Stimulated activated CD4-positive, alpha-beta T cell treated with anti-CD3 and anti-CD28 coated beads, Interleukin-2, amount 100 ng/mL, for 48 hours (primary cell): ENCODE measurements around the gene AHRR.

Experiments used
- DNase-seq, 2 donors: peaks; one replicate each; pipeline ENCODE4 v3.0.0-alpha.2; 2020

Gene AHRR

DNA sequence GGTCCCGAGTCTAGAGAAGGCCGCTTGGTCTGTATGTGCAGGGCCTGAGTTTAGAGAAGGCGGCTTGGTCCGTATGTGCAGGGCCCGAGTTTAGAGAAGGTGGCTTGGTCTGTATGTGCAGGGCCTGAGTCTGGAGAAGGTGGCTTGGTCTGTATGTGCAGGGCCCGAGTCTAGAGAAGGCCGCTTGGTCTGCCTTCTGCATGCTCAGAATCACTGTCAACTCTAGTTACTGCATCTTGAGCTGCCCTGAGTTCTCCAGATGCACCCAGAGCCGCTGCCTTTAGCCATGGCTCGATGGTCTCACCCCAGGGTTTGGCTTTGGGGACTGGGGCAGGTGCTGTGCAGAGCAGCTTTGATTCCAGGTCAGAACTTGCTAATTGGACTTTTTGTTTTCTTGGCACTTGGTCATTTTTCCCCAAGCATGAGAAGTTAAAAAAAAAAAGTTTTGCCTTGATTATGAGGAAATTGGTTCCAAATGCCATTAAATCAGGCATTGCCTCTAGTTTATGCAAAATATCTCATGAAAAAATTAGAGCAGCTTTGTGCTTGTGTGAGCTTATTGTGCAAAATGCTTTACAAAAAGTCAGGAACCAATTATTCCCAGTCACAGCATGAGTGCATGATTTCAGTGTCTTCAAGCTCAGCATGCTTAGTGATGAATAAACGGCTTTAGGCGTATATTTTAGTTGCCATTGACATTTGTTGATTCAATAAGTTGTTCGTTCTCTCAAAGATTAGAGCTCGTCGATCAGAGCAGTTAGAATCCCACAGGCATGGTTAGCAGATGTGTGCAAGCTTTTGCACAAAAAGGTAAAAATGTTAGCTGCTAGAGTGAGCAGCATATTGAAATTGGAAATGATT, 96.0 kb downstream of the AHRR start:
- no peak for DNase-seq

DNA sequence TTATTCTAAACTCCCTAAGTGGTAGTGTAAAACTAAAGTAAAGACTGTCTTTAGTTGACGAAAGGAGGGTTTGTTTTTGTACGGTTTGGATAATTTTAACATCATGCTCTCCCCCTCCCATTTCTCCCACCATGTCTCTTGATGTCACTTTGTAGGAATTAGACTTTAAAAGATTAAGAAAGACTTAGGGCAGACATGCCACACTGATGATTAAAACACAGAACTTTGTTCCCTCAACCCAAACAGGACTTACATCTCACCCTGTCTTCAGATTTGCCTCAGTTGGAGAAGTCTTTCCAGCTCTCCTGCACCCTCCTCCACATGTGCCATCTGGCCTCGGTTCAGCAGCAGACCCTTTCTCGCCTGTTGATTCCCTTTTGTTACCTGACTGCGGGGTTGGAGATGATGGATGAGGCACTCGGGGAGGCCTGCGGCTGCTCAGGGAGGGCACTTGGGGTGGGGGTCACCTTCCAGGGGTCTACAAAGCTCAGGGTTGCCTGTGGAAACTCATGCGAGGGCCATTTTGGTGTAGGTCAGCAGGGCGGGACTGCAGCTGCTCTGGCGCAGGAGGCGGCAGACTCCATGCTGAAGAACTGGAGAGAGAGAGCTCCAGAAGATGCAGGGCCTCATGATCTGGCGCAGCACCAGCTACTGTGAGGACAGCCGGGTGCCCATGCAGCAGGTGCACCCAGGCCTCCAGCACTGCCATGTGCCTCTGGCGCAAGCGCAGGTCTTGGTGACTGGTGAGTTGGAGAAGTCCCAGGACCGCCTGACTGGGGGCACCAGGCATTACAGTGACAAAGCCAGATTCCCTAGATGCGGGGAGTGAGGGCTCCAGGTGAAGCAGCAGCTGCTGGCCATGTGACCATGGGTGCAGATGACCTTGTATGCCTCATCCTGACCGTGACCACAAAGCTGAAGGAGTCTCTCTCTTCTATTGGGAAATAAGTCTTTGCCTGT, 96.9 kb downstream of the AHRR start:
- DNase-seq, result no peak

DNA sequence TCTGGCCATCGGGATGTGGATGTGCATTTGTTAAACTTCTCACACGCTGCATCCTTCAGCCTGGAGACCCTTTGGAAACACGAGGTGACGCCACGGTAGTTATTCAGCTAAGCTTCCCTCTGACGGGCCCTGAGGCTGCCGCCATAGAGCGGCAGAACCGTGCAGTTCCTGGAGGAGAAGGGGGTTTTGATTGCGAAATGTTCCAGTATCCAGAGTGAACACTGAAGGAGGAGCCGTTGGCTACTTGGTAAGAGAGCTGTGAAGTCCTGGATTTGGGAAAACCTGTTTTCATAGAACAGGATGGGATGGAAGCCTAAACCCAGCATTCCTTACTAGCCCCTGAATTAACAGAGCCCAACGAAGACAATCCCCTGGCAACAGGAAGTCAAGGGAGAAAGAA, 98.5 kb downstream of the AHRR start:
- DNase-seq, result no peak

DNA sequence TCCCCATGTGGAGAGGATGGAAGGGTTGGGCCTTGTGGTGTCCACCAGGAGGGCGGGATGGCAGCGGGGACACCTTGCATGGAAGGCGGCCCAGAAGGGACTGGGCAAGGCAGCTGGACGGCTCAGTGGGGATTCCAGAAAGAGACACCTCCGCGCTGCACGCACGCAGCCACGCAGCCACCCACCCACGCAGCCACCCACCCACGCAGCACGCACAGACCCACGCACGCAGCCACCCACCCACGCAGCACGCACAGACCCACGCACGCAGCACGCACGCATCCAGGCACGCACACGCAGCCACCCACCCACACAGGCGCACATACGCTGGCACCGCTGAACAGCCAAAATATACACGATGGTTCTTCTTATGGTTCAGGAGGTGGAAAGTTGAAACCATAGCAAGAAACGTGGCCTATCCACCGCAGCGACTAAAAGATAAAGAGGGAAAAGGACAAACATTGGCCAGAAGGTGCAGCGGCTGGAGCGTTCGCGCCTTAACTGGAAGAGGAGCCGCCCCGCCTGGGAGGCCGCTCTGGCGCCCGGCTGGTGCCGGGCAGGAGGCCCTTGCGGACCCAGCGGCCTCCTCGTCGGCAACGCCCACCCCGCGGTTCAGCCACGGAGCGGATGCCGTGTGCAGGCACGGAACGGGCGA, 99.2 kb downstream of the AHRR start:
- DNase-seq, result no peak

DNA sequence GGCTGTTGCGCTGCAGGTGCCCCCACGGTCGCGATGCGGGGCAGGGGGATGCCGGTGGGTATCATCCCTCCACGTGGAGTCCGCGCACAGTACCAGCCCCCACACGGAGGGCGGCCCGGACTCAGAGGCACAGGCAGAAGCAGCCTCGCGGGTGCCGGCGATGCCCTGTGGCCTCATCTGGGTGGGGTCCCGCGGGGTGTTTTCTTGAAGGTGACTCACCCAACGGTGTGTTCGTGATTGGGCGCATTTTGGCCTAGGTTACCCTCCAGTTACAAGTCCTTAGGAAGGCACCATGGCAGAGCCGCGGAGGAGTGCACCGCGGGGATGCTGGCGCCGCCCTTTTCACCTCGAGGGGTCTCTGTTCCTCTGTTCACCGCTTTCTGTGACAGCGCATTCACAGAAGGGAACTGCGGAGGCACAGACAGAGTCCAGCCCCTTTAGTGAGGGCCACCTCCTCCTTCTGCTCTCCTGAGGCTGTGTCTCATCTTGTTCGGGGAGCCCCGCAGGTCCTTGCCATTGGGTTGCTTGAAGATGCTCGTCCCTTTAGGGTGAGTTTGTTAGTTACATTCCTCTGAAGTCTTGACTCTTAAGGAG, 99.9 kb downstream of the AHRR start:
- no peak for DNase-seq

DNA sequence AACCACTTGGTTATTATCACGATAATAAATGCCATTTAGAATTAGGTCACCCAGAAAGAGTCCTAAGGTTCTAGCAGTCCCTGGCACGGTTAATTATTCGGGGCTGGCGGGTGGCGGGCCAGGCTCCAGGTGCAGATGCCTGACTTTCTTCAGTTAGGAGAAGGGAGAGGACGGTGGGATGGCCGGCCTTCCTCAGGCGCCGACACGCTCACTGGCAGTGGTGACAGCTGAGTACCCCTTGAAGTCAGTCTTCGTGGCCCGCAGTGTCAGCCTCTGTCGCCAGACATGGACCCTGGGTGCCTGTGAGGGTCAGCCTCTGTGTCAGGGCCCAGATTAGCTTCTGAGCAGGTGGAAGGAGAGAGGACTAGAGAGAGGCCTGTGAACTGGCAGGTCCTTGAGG, 100.4 kb downstream of the AHRR start:
- DNase-seq, result no peak

DNA sequence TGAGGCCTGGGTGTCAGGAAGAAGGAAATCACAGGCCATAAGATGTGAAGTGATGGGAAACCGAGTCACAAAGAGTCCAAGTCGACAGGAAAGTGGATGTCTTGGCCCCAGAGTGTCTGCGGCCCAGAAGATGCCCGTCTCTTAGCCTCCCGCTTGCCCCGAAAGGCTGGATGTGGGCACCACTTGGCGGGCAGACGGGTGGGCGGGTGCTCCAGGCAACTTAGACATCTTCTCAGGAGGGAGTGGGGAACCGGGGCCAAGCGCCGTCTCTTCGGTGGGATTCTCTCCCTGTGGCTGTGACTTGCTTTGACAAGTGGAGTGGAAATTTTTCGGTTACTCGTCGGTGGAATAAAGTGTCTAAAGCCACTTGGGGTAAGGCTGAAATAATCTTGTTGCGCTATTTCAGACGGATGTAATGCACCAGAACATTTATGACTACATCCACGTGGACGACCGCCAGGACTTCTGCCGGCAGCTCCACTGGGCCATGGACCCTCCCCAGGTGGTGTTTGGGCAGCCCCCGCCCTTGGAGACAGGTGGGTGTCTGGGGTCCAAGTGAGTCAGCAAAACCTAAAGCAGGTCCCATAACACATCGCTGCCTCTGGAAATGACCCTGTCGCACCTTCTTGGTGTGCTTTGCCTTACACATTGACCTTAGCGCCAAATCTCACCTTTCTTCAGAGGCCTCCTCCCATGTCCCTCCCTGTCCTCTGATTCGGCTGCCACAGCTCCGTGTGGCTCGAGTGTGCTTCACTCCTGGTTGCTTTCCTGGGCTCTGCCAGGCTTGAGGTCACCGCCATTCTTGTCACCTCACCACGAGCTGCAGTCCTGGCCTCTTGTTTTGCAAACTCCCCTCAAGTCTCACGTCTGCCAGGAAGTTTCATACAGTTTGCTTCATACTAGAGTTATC, 101.1 kb downstream of the AHRR start:
- DNase-seq, result no peak

DNA sequence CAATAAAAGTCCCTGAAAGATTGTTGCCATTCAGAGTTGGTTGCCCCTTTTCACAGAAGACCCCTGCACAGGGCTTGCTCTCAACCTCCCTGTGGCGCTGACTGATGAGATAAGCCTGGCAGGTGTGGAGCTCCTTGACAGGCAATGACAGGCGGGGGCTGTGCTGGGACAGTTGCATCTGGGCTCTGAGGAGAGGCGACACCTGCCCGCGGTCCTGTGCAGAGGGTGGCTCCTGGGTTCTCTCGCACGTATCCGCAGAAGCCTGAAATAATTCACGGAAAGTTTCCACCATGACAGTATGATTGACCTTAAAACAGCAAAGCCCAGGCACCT, 101.7 kb downstream of the AHRR start:
- no peak for DNase-seq

DNA sequence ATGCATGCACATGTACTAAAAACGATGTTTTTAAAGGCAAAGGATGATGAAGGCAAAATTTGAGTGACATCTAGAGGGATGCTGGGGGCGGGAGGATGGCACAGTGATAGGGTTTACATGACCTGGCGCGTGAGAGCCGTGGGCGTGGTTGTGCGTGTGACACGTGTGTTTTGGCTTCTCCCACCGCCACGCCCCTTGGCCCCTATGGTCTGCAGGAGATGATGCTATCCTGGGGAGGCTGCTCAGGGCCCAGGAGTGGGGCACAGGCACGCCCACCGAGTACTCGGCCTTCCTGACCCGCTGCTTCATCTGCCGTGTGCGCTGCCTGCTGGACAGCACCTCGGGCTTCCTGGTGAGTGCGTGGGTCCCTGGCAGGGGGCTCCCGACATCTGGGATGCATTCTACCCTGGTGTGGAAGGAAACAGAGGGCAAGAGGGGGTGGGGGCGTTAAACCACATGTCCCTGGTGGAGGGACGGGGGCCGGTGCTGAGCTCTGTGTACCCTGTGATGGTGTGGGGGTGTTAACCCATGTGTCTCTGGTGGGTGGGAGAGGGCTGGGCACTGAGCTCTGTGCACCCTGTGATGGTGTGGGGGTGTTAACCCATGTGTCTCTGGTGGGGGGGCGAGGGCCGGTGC, 102.2 kb downstream of the AHRR start:
- no peak for DNase-seq

DNA sequence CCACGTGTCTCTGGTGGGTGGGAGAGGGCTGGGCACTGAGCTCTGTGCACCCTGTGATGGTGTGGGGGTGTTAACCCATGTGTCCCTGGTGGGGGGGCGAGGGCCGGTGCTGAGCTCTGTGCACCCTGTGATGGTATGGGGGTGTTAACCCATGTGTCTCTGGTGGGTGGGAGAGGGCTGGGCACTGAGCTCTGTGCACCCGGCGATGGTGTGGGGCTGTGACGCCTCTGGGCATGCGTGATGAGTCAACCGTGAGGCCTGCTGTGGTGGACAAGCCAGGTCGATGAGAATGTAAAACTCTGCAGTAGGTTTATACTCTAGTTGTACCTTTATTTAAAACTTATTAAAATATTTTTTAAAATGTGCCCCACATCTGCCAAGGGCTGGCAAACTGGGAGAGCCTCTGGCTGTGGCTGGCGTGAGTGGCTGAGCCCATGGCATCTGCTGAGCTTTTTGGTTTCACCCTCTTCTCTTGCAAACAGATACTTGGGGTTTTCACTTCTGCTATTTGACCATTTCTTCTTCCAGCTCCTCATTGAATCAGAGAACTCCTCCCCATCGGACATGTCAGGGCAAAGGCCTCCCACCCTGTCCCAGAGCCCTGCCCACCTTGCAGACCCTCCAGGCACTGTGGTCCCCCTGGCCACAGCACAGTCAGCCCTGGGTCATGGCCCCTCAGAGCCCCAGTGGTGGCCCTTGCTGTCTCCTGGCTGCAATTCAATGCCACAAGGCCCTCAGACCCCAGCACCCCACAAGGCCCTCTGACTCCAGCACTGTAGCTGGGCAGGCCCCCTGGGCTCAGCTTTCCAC, 103.0 kb downstream of the AHRR start:
- DNase-seq, result no peak

DNA sequence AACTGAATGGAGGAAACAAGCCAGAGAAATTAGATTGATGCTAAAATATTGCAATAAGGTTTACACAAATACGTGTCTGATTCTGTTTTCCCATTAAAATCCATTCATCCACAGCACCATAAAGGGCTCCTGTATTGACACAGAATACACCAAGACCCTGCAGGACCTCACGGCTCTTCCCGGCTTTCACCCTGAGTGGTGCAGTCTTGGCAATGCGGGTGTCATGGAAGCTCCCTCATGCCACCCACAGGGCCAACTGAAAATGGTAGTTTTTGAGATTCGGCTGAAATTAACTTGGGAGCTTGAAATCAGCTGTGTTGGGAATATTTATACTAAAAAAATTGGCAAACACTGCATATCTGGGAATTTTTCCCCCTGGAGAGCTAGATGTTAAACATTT, 104.2 kb downstream of the AHRR start:
- DNase-seq, result no peak

DNA sequence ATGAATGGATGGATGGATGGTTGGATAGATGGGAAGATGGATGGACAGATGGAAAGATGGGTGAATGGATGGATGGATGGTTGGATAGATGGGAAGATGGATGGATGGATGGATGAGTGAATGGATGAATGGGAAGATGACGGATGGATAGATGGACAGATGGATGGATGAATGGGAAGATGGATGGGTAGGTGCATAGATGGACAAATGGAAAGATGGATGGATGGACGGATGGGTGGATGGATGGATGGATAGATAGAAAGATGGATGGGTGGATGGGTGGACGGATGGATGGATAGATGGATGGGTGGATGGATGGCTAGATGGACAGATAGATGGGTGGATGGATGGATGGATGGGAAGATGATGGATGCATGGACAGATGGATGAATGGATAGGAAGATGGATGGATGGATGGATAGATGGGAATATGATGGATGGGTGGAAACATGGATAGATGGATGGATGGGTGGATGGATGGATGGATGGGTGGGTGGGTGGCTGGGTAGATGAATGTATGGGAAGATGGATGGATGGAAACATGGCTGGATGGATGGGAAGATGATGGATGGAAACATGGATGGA, 105.0 kb downstream of the AHRR start:
- no peak for DNase-seq

DNA sequence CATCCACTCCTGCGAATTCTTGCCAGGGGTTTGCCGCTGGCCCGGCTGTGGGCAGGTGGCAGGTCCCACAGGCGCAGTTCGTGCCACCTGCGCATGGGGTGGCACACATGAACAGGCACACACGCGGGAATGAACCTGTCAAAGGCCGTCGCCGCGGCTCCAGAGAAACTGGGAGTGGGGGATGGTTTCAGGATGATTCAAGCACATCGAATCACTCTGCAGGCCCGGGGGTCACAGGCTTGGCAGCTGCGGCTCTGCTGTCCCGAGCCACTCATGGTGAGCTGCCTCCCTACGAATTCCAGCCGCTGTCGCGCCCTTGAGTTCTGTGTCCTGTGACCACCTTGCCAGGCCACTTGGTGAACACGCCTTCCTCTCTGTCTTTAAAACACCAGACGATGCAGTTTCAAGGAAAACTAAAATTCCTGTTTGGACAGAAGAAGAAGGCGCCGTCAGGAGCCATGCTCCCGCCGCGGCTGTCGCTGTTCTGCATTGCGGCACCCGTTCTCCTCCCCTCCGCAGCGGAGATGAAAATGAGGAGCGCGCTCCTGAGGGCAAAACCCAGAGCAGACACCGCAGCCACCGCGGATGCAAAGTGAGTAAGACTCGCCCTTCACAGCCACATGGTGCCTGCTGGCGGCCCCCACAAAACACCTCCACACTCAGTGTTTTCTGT, 106.0 kb downstream of the AHRR start:
- DNase-seq, result no peak

DNA sequence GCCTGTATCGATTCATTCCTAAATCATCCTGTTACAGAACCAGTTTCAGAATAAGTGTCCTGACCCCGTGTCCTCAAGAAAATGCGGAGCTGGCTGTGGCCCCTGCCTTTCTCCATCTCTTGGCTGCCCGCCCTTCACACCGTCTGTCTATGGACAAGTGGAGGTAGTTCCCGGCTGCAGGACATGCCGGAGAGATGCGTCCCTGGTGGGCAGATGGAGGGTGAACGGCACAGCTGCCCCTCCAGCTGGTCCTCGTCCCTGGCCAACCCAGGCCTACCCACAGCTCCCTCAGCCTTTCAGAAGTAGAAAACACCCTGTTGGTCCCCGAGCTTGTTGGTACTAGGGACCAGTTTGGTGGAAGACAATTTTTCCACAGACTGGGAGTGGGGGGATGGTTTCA, 106.7 kb downstream of the AHRR start:
- no peak for DNase-seq

DNA sequence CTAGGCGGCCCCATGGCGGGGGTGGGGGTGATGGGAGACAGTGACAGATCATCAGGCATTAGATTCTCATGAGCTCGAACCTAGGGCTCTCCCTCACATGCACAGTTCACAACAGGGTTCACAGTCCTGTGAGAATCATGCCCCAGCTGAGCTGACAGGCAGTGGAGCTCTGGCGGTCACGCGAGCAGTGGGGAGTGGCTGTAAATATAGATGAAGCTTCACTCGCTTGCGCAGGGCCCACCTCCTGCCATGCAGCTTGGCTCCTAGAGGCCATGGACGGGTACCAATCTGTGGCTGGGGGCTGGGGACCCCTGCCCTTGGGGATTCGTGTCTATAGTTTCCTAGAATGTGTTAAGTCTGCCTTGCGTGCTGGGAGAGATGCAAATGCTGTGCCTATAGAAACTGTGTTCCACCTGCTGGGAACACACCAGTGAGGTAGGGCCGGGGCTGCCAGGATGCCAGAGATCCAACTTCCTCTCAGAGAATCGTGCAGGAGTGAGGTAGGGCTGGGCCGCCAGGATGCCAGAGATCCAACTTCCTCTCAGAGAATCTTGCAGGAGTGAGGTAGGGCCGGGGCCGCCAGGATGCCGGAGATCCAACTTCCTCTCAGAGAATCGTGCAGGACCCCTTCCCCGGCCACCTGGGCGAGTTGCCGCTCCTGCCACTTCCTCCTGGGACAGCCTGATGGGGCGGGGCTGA, 107.4 kb downstream of the AHRR start:
- DNase-seq, result no peak

DNA sequence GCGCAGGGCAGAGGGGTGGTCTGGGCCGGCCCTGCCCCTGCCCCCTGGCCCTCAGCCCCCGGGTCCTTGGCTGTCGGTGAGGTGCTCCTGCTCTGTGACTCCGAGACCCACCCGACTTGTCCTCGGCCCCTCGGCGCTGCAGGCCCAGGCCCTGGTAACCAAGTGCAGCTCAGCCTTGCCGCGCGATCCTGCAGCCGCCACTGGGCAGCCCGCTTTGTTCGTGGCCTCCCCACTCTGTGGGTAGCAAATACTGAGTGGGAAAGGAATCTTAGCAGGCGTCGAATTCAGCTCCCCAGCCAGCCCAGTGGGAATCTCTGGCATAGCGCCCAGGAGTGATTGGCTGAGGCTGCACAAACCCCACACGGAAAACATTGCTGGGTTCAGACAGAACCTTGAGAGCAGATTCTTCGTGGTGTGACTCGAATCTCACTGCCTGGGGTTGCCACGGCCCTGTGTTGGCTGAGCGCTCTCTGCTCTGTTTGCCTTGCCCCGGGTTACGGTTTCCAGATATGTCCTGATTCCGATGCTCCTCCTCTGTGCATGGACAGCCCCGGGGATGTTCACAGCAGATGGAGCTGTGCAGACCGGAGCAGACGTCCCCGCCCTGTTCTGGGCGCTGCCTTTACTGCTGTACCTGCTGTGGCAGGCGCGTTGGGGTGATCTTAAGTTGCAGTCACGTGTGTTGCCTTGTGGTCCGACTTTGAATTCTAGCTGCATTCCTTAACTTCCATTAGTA, 108.1 kb downstream of the AHRR start:
- DNase-seq, result no peak

DNA sequence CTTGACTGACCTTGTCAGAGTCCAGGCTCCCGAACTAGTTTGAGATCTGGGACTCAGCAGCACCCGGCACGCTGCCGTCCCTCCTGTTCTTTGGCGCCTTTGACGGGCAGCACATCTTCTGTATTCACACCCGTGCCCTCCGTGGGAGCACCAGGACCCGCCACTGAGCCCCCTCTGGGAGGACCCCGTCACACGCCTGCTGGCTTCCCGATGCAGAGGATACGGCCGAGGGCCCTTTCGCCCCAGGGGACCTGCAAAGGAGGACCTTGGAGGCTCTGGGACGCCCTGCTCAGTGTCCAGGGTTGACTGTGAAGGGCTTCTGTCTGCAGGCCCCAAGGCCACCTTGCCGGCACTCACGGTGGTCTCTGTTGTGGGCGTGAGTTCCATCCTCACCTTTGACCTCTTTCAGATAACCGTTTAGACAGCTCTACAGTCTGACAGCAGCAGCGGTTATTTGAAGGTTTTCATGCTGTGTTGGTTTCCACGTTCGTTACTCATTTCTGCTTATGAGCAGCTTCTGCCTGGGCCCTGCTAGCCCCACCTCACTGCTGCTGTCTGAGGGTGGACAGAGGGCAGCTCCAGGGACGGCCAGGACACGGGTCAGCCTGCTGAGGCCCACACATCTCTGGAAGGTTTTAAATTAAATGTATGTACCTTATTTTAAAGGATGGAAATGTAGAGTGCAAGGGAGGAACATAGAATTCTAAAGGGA, 108.9 kb downstream of the AHRR start:
- DNase-seq, result no peak
